Activated naive CD4-positive, alpha-beta T cell treated with anti-CD3 and anti-CD28 coated beads, Interleukin-2, amount 50 U/mL, for 72 hours (primary cell): ENCODE data around the gene DEGS2. TPM values are rescaled to one million over a fixed set of nuclear protein-coding genes. Genes with fewer than 3 reads are reported as not detected.

Experiments used
- ATAC-seq, 2 donors: fragments of 150-1000 bp; cut with Tn5 transposase; 2 replicates each; pipeline ENCODE4 v1.10.0; 2021; ENCODE audit warnings: mild to moderate bottlenecking in 2 of 2, moderate library complexity in 2 of 2
- DNase-seq, 2 donors: peaks; one replicate each; pipeline ENCODE4 v3.0.0; 2021 to 2022; ENCODE audit warnings: low spot score in 2 of 2
- H3K27ac Mint-ChIP-seq, 2 donors: one replicate each; pipeline ENCODE4 v1.8.0; 2022; ENCODE audit warnings: mild to moderate bottlenecking in 2 of 2, mixed read lengths in 2 of 2
- H3K36me3 Mint-ChIP-seq, 2 donors: one replicate each; pipeline ENCODE4 v1.8.0; 2022; ENCODE audit warnings: mixed read lengths in 2 of 2
- H3K9me3 Mint-ChIP-seq, 2 donors: one replicate each; pipeline ENCODE4 v1.8.0; 2022; ENCODE audit warnings: mixed read lengths in 2 of 2
- total RNA-seq, 2 donors: library from RNA; stranded (reverse); gene quantifications; one replicate each; pipeline ENCODE4 v1.2.3, GENCODE V29; 2022

DEGS2 gene
- total RNA-seq, 2 donors from 2014 or later: 1.4 to 3.2 TPM

- DNase-seq (no peak), ATAC-seq (no peak)
- Mint-ChIP-seq H3K27ac (peak overlapping the region in 1 of 2 donors; percentile 83), H3K9me3 (no peaks in the 10 kb centered on the region), H3K36me3 (no peaks in the 10 kb centered on the region)
Observed at GRCh38 chr14:100144645-100144995, 14.8 kb downstream of the DEGS2 start.

DNA sequence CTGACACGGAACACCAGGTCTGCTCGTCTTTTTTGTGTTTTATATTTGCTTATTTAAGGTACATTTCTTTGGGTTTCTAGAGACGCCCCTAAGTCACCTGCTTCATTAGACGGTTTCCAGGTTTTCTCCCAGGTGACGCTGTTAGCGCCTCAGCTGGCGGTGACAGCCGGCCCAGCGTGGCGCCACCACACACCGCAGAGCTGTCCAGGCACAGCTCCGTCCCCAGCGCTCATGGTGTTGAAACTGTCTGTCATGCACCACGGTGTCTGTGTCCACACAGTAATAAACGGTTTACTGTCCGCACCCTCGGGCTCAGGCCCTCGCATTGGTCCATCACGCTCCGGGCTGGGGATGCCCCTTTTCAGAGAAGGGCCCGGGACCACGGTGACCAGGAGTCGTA is 15.5 kb downstream of the DEGS2 start:
- Mint-ChIP-seq H3K27ac (peak overlapping the region; percentile 55 to 83), H3K36me3 (no peaks in the 10 kb centered on the region)
- ATAC-seq: no peak

GRCh38 chr14:100143523-100143922 is 15.9 kb downstream of the DEGS2 start:
- Mint-ChIP-seq H3K36me3 (peaks cover 0 to under 1% of the 10 kb centered on the region in 2 donors), H3K9me3 (no peaks in the 10 kb centered on the region), H3K27ac (peak overlapping the region in 1 of 2 donors; percentile 83)
- DNase-seq (no peak), ATAC-seq (no peak)

More for the DNA sequence above, 15.5 kb downstream of the DEGS2 start:
- no peak for DNase-seq
- H3K9me3 Mint-ChIP-seq: no peaks in the 10 kb centered on the region

GRCh38 chr14:100142073-100143040 is 17.1 kb downstream of the DEGS2 start:
- ATAC-seq (no peak), DNase-seq (no peak)
- H3K27ac Mint-ChIP-seq: peak overlapping the region; percentile 60 to 83
- H3K9me3 Mint-ChIP-seq: no peaks in the 10 kb centered on the region
- peaks cover 0 to 6% of the 10 kb centered on the region in 2 donors for H3K36me3 Mint-ChIP-seq

GRCh38 chr14:100141098-100141497 is 18.3 kb downstream of the DEGS2 start:
- DNase-seq: no peak
- peak overlapping the region; percentile 84 to 88 for H3K27ac Mint-ChIP-seq
- no peaks in the 10 kb centered on the region for H3K9me3 Mint-ChIP-seq
- peaks cover 0 to 6% of the 10 kb centered on the region in 2 donors for H3K36me3 Mint-ChIP-seq
- no peak for ATAC-seq

GRCh38 chr14:100140452-100141078 is 18.9 kb downstream of the DEGS2 start:
- Mint-ChIP-seq H3K27ac (peak overlapping the region; percentile 84 to 89), H3K36me3 (peaks cover 0 to 6% of the 10 kb centered on the region in 2 donors), H3K9me3 (no peaks in the 10 kb centered on the region)
- DNase-seq (no peak), ATAC-seq (no peak)

DNA sequence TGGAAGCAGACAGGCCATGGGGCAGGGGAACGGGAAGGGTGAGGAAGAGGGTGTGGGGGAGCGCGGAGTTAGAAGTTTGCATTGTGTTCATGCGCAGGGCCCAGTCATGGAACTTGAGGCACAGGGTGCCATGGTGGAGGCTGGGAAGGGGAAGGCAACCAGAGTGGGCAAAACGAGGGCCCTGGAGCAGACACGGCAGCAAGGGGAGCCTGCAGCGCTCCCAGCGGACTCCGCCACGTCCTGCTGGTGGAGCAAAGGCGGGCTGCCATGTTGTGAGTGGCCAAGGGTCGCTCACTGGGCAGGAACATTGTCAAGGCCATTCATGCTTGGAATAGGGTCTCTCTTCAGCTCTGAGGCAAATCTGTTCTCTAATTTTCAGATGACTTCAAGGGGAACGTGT is 20.5 kb downstream of the DEGS2 start:
- H3K27ac Mint-ChIP-seq: peak overlapping the region; percentile 66 to 84
- no peaks in the 10 kb centered on the region for H3K9me3 Mint-ChIP-seq
- H3K36me3 Mint-ChIP-seq: peaks cover 3 to 9% of the 10 kb centered on the region in 2 donors

GRCh38 chr14:100138082-100138787 is 21.2 kb downstream of the DEGS2 start:
- DNase-seq (no peak), ATAC-seq (peak in 1 of 2 donors; percentile 30)
- H3K27ac Mint-ChIP-seq: peak overlapping the region; percentile 66 to 84
- H3K36me3 Mint-ChIP-seq: peaks cover 5 to 11% of the 10 kb centered on the region in 2 donors
- no peaks in the 10 kb centered on the region for H3K9me3 Mint-ChIP-seq

More for the DNA sequence above, 20.5 kb downstream of the DEGS2 start:
- DNase-seq: no peak
- ATAC-seq: no peak

GRCh38 chr14:100137173-100137572 is 22.3 kb downstream of the DEGS2 start:
- DNase-seq (no peak), ATAC-seq (no peak)
- Mint-ChIP-seq H3K27ac (peak overlapping the region; percentile 39 to 84), H3K36me3 (peaks cover 5 to 11% of the 10 kb centered on the region in 2 donors), H3K9me3 (no peaks in the 10 kb centered on the region)

- Mint-ChIP-seq H3K9me3 (no peaks in the 10 kb centered on the region), H3K36me3 (peaks cover 11 to 12% of the 10 kb centered on the region in 2 donors), H3K27ac (peak overlapping the region; percentile 45 to 84)
- DNase-seq: no peak
- no peak for ATAC-seq
Observed at GRCh38 chr14:100135784-100136183, 23.7 kb downstream of the DEGS2 start.

DNA sequence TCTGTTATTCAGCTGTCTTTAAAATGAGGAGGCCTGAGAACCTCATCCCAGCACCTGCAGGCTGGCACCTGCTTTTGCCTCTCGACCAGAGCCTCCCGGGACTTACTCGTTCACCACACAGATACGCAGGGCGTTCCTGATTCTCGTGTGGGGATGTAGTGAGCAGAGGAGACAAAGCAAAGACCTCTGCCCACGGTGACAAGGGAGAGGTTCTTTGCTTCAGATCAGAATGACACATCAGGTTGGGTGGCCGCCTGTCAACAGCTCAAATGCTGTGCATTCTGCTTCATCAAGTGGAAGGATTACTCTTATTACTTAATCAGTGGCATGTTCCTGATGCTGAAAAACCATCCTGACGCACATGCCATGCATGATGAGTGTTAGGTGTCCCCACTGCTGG is 24.4 kb downstream of the DEGS2 start:
- Mint-ChIP-seq H3K27ac (peak overlapping the region; percentile 45 to 64), H3K9me3 (no peaks in the 10 kb centered on the region)

DNA sequence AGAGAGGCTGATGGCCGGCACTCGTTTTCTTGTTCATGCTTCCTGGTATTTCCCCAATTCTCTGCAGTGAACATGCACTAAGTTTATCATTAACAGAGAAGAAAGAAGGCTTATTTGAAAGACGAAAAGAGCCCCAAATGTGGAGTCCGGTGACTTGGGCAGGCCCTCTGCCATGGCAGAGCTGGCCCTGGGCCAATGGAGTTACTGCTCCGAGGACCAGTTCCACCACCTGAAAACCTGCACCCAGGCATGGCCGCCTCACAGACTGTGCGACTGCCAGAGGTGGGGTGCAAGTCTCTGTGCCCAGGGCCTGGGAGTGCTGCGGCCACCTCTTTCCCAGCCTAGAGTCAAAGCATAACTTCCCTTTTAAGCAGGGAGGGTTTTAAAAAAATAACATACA is 24.9 kb downstream of the DEGS2 start:
- Mint-ChIP-seq H3K36me3 (peaks cover 11 to 15% of the 10 kb centered on the region in 2 donors), H3K27ac (peak overlapping the region; percentile 55 to 66), H3K9me3 (no peaks in the 10 kb centered on the region)
- ATAC-seq (no peak), DNase-seq (no peak)

More for the DNA sequence above, 24.4 kb downstream of the DEGS2 start:
- DNase-seq (no peak), ATAC-seq (no peak)
- peaks cover 11 to 15% of the 10 kb centered on the region in 2 donors for H3K36me3 Mint-ChIP-seq

DNA sequence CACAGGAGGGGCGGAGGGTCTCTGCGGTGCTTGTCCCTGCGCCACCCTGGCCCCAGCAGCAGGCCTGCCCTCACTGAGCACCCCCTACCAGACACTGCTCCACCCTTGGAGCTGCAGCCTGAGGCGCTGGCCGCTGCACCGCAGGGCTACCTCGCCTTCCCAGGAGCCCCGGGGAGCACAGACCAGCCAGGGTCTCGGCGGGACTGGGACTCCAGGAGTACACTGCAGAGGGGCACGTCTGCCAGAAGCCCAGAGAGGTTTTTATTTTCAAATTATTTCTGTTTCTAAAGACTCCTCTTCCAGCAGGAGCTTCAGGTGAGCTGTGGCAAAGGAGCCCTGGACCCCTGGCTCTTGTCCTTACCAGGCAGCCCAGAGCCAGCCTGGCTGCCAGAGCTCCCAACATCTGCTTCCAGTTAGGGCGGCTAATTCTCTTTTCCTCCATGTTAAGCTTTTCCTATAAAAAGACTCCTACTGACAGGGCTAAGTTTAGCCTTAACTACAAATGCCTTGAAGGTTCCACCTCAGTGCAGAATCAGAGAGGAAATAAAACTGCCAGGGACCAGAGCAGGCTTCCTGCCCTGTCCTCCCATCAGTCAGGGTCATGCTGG is 26.4 kb downstream of the DEGS2 start:
- DNase-seq (no peak), ATAC-seq (no peak)
- H3K27ac Mint-ChIP-seq: peak overlapping the region; percentile 33 to 66
- H3K36me3 Mint-ChIP-seq: peaks cover 5 to 15% of the 10 kb centered on the region in 2 donors
- H3K9me3 Mint-ChIP-seq: no peaks in the 10 kb centered on the region

DNA sequence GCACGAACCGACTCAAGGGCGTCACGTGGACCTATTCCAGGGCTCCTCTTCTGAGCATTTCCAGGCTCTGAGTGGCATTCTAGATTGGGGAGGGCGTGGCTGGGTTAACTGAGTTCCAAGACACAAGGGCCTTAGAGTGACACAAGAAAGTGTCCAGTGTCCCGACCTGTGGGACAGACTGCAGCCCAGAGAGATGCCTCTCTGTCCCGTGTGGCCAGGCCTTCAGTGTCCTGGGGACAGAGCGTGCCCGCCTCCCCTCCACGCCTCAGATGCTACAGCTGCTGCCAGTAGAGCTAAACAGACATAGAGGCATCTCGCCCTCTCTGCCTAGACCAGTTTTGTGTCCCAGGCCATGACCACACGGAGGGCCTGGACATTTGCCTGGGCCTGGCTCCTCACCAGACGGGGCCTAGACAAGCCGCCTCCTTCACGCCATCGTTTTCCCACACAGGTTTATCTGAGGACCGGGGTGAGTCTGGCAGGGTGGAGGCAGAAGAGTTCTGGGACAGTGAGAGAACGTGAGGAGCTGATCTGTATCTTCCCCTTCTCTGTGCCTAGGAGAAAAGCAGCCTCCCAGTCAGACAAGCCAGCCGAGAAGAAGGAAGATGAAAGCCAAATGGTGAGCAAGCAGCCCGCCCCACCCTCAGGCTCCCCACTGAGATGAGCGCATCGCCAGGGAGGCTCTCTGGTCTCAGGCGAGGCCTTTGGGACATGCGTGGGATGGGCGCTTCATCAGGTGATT is 27.1 kb downstream of the DEGS2 start:
- DNase-seq (no peak), ATAC-seq (no peak)
- peaks cover 5 to 15% of the 10 kb centered on the region in 2 donors for H3K36me3 Mint-ChIP-seq
- H3K27ac Mint-ChIP-seq: peak overlapping the region; percentile 87 to 89
- no peaks in the 10 kb centered on the region for H3K9me3 Mint-ChIP-seq

- peaks cover 5 to 15% of the 10 kb centered on the region in 2 donors for H3K36me3 Mint-ChIP-seq
Observed at GRCh38 chr14:100131181-100131580, 28.3 kb downstream of the DEGS2 start.

DNA sequence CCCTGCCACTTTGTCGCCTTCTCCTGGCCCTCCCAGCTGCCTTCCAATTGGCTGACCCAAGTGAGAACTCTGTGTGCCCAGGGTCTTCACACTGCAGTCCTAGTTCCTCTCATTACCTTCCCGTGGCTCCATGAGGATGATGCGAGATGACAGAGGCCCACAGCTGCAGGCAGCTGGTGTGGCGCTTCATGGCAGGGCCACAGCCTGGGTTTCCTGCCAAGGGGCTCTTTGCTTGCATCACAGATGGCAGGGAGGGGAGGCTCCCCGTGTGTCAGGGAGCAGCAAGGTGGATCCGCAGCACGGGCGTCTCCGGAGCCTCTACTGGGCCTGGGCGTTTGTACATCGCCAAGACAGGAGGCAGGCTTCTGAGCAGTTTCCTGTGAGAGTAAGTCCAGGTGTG is 28.9 kb downstream of the DEGS2 start:
- H3K27ac Mint-ChIP-seq: peak overlapping the region; percentile 87 to 89
- DNase-seq: no peak
- H3K36me3 Mint-ChIP-seq: peaks cover 5 to 15% of the 10 kb centered on the region in 2 donors

More at GRCh38 chr14:100131181-100131580, 28.3 kb downstream of the DEGS2 start:
- DNase-seq (no peak), ATAC-seq (no peak)
- Mint-ChIP-seq H3K9me3 (no peaks in the 10 kb centered on the region), H3K27ac (peak overlapping the region; percentile 87 to 89)

More for the DNA sequence above, 28.9 kb downstream of the DEGS2 start:
- no peaks in the 10 kb centered on the region for H3K9me3 Mint-ChIP-seq
- ATAC-seq: no peak
